Ovary (tissue), 3 donors: ENCODE results near the gene HIVEP3.

ENCODE experiments used
- POLR2A ChIP-seq: fragments of 450-650 bp; IDR thresholded peaks from one replicate; pipeline ENCODE4 v1.6.1; 2017; ENCODE audit warnings: antibody characterized with exemption, mild to moderate bottlenecking, moderate library complexity
- TF ChIP-seq, protein P1 (sequence below), 3 donors: fragments of 450-650 bp in 2 of 3; fragments of 200-600 bp in 1 of 3; IDR thresholded peaks; one replicate each; pipeline versions ENCODE4 v1.5.1 to v1.8.0; 2016 to 2022; ENCODE audit warnings: antibody characterized with exemption in 3 of 3, mild to moderate bottlenecking in 1 of 3
- donor health status: DM: no; HTN: no; CAD: no.

GRCh38 chr1:41764656-41765055 is 154.1 kb downstream of the HIVEP3 start:
- TF ChIP-seq POLR2A: no peak
- TF ChIP-seq, protein P1, sequence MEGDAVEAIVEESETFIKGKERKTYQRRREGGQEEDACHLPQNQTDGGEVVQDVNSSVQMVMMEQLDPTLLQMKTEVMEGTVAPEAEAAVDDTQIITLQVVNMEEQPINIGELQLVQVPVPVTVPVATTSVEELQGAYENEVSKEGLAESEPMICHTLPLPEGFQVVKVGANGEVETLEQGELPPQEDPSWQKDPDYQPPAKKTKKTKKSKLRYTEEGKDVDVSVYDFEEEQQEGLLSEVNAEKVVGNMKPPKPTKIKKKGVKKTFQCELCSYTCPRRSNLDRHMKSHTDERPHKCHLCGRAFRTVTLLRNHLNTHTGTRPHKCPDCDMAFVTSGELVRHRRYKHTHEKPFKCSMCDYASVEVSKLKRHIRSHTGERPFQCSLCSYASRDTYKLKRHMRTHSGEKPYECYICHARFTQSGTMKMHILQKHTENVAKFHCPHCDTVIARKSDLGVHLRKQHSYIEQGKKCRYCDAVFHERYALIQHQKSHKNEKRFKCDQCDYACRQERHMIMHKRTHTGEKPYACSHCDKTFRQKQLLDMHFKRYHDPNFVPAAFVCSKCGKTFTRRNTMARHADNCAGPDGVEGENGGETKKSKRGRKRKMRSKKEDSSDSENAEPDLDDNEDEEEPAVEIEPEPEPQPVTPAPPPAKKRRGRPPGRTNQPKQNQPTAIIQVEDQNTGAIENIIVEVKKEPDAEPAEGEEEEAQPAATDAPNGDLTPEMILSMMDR (IDR thresholded peaks at IDR 0.05): no peak
